ENCODE measurements around the gene WDHD1. TPM values are rescaled to one million over a fixed set of nuclear protein-coding genes. Genes with fewer than 3 reads are reported as not detected.

Gene WDHD1
- total and polyA plus RNA-seq, 2 of the 4 experiments (the other 2 are of a cell fraction) = 4.4 to 13.1 TPM

DNA sequence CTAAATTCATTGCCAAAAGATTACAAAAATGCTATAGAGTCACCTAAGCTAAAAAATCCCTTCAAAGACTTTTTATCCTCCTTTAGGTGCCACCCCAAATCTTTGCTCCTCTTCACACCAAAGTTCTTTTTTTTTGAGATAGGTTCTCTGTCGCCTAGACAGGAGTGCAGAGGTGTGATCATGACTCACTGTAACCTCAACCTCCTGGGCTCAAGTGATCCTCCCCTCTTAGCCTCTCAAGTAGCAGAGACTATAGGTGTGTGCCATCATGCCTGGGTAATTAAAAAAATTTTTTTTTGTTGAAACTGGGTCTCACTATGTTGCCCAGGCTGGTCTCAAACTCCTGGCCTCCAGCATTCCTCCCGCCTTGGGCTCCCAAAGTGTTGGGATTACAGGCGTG lies 47.9 kb downstream of the WDHD1 start:
- Histone ChIP-seq H3K4me1 (ENCODE audit: control insufficient read depth, insufficient read depth, low read length) (0 out of 2 replicates have a peak, but pooled peaks cover 2% of the 10 kb centered on the region), H3K36me3 (ENCODE audit: control insufficient read depth, insufficient read depth, low read length) (0 out of 2 replicates have a peak, but pooled peaks cover 3% of the 10 kb centered on the region), H3K27ac (ENCODE audit: insufficient read depth, low read length) (no peak overlapping the region), H4K5ac (ENCODE audit: low read depth, low read length) (no peak overlapping the region), H3K23ac (ENCODE audit: low read depth, low read length) (no peak overlapping the region), H2AK5ac (ENCODE audit: low read depth, low read length) (no peak overlapping the region), H4K8ac (ENCODE audit: low read depth in 2 of 2, low read length in 2 of 2) (no peak overlapping the region), H3K9me1 (ENCODE audit: insufficient read depth, low read length) (no peaks in the 10 kb centered on the region), H3K27me3 (ENCODE audit: control insufficient read depth, insufficient read depth, low read length) (no peaks in the 10 kb centered on the region), H2AK9ac (replicated peaks; ENCODE audit: low read depth, low read length, poor library complexity) (no peak overlapping the region), H3K4me3 (ENCODE audit: insufficient read depth, low read depth, low read length) (no peak overlapping the region), H3K4me2 (ENCODE audit: low read depth, low read length) (no peak overlapping the region), H2BK120ac (ENCODE audit: low read depth, low read length) (no peak overlapping the region), H3K56ac (ENCODE audit: extremely low read depth, insufficient read depth, low read length) (no peak overlapping the region), H4K91ac (ENCODE audit: insufficient read depth, low read depth, low read length) (no peak overlapping the region), H3K4ac (ENCODE audit: low read depth, low read length) (no peak overlapping the region), H3K14ac (replicated peaks; ENCODE audit: low read depth, low read length) (no peak overlapping the region), H2AFZ (replicated peaks; ENCODE audit: low read length, poor library complexity) (no peak overlapping the region), H2BK20ac (ENCODE audit: low read depth, low read length) (no peak overlapping the region), H3K9me3 (ENCODE audit: control insufficient read depth, insufficient read depth, low read length) (no peaks in the 10 kb centered on the region), H3K9ac (ENCODE audit: low read depth, low read length) (no peak overlapping the region), H2BK15ac (ENCODE audit: low read depth, low read length) (no peak overlapping the region), H3K18ac (ENCODE audit: low read depth, low read length) (no peak overlapping the region), H3K79me1 (ENCODE audit: low read depth in 1 of 2, low read length in 2 of 2) (no peaks in the 10 kb centered on the region; a peak in 1 of 4 replicates), H2BK5ac (ENCODE audit: low read depth, low read length, poor library complexity, severe bottlenecking) (no peak overlapping the region), H4K20me1 (ENCODE audit: insufficient read depth, low read length) (no peaks in the 10 kb centered on the region)
- no CpG with 5 or more reads among the region's 3 CpGs for WGBS, 2 experiments (ENCODE audit: extremely low coverage in 2 of 2, insufficient read length in 1 of 2)
- POLR2A ChIA-PET (ENCODE audit: unreplicated experiment) = no interaction called here
- no peak for TF ChIP-seq POLR2A (IDR thresholded peaks at IDR 0.05; ENCODE audit: low read depth, low read length)
- no peak for TF ChIP-seq BHLHE40 (IDR thresholded peaks at IDR 0.05; ENCODE audit: low read depth, low read length)
- TF ChIP-seq CHD1 (IDR thresholded peaks at IDR 0.05; ENCODE audit: low read depth, low read length) = no peak
- TF ChIP-seq RAD21 (IDR thresholded peaks at IDR 0.05; ENCODE audit: low read length) = no peak
- TF ChIP-seq MAZ (IDR thresholded peaks at IDR 0.05; ENCODE audit: borderline replicate concordance, low read depth, low read length) = no peak
- no peak for TF ChIP-seq RCOR1 (IDR thresholded peaks at IDR 0.05; ENCODE audit: insufficient replicate concordance, low read length)
- TF ChIP-seq, protein P1, sequence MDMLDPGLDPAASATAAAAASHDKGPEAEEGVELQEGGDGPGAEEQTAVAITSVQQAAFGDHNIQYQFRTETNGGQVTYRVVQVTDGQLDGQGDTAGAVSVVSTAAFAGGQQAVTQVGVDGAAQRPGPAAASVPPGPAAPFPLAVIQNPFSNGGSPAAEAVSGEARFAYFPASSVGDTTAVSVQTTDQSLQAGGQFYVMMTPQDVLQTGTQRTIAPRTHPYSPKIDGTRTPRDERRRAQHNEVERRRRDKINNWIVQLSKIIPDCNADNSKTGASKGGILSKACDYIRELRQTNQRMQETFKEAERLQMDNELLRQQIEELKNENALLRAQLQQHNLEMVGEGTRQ (IDR thresholded peaks at IDR 0.05; ENCODE audit: low read depth, low read length) = no peak
- TF ChIP-seq, protein P2, sequence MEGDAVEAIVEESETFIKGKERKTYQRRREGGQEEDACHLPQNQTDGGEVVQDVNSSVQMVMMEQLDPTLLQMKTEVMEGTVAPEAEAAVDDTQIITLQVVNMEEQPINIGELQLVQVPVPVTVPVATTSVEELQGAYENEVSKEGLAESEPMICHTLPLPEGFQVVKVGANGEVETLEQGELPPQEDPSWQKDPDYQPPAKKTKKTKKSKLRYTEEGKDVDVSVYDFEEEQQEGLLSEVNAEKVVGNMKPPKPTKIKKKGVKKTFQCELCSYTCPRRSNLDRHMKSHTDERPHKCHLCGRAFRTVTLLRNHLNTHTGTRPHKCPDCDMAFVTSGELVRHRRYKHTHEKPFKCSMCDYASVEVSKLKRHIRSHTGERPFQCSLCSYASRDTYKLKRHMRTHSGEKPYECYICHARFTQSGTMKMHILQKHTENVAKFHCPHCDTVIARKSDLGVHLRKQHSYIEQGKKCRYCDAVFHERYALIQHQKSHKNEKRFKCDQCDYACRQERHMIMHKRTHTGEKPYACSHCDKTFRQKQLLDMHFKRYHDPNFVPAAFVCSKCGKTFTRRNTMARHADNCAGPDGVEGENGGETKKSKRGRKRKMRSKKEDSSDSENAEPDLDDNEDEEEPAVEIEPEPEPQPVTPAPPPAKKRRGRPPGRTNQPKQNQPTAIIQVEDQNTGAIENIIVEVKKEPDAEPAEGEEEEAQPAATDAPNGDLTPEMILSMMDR (conservative IDR thresholded peaks at IDR 0.05; ENCODE audit: low read depth, low read length) = no peak
- no peak for TF ChIP-seq NFE2L2 (IDR thresholded peaks at IDR 0.05; ENCODE audit: low read depth, low read length)
- no peak for TF ChIP-seq MXI1 (IDR thresholded peaks at IDR 0.05; ENCODE audit: borderline replicate concordance, low read depth, low read length)
- no peak for TF ChIP-seq FOS (IDR thresholded peaks at IDR 0.05; ENCODE audit: low read depth, low read length)
- no peak for TF ChIP-seq RFX5 (IDR thresholded peaks at IDR 0.05; ENCODE audit: low read depth, low read length)
- TF ChIP-seq SMC3 (IDR thresholded peaks at IDR 0.05; ENCODE audit: low read depth, low read length) = no peak
- no peak for TF ChIP-seq MAFK (IDR thresholded peaks at IDR 0.05; ENCODE audit: low read depth, low read length)
- dilution Hi-C loops (cut with HindIII; ENCODE audit: low sequenced_read_pairs, unreplicated experiment) (no loop called here), in situ Hi-C loops (cut with MboI; ENCODE audit: low sequenced_read_pairs) (no loop called here), intact Hi-C loops (cut with micrococcal nuclease) (loop anchor here (5.0 kb wide), 1 partner anchor 67 kb away; no protein-coding TSS in a partner anchor)
- DNase-seq (no peak), ATAC-seq (ENCODE audit: low read depth) (no peak)
- CTCF ChIA-PET = no interaction called here
- BruUV-seq (replicated peaks) = no TSS peak

Measured in IMR-90 (cell line).